IMR-90 (cell line): ENCODE data around the gene NFATC1.

Source experiments
- CEBPB ChIP-seq: IDR thresholded peaks from 2 replicates; pipeline ENCODE4 v1.6.1; 2012; ENCODE audit warnings: low read depth, low read length, improper control_type of control experiment
- FOS ChIP-seq: fragments of 150-350 bp; IDR thresholded peaks from 2 replicates; pipeline ENCODE4 v1.6.1; 2016; ENCODE audit warnings: low read depth, low read length
- POLR2A ChIP-seq: IDR thresholded peaks from 2 replicates; pipeline ENCODE4 v1.6.1; 2012; ENCODE audit warnings: mild to moderate bottlenecking, low read depth, low read length
- RAD21 ChIP-seq: IDR thresholded peaks from 2 replicates; pipeline ENCODE4 v1.6.1; 2012; ENCODE audit warnings: low read length, improper control_type of control experiment
- RCOR1 ChIP-seq: IDR thresholded peaks from 2 replicates; pipeline ENCODE4 v1.6.1; 2012; ENCODE audit warnings: mild to moderate bottlenecking, low read length, improper control_type of control experiment; ENCODE audit not compliant: insufficient replicate concordance
- RFX5 ChIP-seq: IDR thresholded peaks from 2 replicates; pipeline ENCODE4 v1.8.0; 2012; ENCODE audit warnings: low read depth, mild to moderate bottlenecking, low read length, moderate library complexity
- SMC3 ChIP-seq: fragments of 150-350 bp; IDR thresholded peaks from 2 replicates; pipeline ENCODE4 v1.6.1; 2016; ENCODE audit warnings: low read depth, mild to moderate bottlenecking, antibody characterized with exemption, low read length, moderate library complexity
- TF ChIP-seq, protein P1 (sequence below): conservative IDR thresholded peaks from 2 replicates; pipeline ENCODE4 v1.5.1; 2012; ENCODE audit warnings: mild to moderate bottlenecking, low read depth, low read length, improper control_type of control experiment
- TF ChIP-seq, protein P2 (sequence below): fragments of 150-350 bp; IDR thresholded peaks from 2 replicates; pipeline ENCODE4 v1.6.1; 2017; ENCODE audit warnings: mild to moderate bottlenecking, antibody characterized with exemption, low read length, low read depth

- TF ChIP-seq, protein P1, sequence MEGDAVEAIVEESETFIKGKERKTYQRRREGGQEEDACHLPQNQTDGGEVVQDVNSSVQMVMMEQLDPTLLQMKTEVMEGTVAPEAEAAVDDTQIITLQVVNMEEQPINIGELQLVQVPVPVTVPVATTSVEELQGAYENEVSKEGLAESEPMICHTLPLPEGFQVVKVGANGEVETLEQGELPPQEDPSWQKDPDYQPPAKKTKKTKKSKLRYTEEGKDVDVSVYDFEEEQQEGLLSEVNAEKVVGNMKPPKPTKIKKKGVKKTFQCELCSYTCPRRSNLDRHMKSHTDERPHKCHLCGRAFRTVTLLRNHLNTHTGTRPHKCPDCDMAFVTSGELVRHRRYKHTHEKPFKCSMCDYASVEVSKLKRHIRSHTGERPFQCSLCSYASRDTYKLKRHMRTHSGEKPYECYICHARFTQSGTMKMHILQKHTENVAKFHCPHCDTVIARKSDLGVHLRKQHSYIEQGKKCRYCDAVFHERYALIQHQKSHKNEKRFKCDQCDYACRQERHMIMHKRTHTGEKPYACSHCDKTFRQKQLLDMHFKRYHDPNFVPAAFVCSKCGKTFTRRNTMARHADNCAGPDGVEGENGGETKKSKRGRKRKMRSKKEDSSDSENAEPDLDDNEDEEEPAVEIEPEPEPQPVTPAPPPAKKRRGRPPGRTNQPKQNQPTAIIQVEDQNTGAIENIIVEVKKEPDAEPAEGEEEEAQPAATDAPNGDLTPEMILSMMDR = no peak
- TF ChIP-seq SMC3 (no peak), POLR2A (no peak), RAD21 (no peak), FOS (no peak), RCOR1 (no peak), RFX5 (no peak), CEBPB (no peak)
- TF ChIP-seq, protein P2, sequence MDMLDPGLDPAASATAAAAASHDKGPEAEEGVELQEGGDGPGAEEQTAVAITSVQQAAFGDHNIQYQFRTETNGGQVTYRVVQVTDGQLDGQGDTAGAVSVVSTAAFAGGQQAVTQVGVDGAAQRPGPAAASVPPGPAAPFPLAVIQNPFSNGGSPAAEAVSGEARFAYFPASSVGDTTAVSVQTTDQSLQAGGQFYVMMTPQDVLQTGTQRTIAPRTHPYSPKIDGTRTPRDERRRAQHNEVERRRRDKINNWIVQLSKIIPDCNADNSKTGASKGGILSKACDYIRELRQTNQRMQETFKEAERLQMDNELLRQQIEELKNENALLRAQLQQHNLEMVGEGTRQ = no peak
Observed at GRCh38 chr18:79527656-79528315, 132.1 kb downstream of the NFATC1 start.
